Thyroid gland (tissue), 4 donors: ENCODE data around the gene PCDHGB5.

ENCODE experiments used
- CTCF ChIP-seq, 6 experiments: fragments of 200-600 bp in 3 of 6; fragments of 450-650 bp in 3 of 6; sonication (generic) in 3 of 6; IDR thresholded peaks; one replicate each; pipeline ENCODE4 v1.5.1; 2016 to 2019; ENCODE audit warnings: antibody characterized with exemption in 6 of 6, mild to moderate bottlenecking in 2 of 6, inconsistent platforms in 1 of 6, moderate library complexity in 1 of 6
- POLR2A ChIP-seq, 2 donors: fragments of 450-650 bp; IDR thresholded peaks; one replicate each; pipeline ENCODE4 v1.6.1; 2017; ENCODE audit warnings: antibody characterized with exemption in 2 of 2, mild to moderate bottlenecking in 2 of 2, moderate library complexity in 1 of 2

GRCh38 chr5:141382469-141383294 lies 15.1 kb upstream of the PCDHGB5 start, which contains the start of gene PCDHGA7:
- TF ChIP-seq CTCF (IDR thresholded peaks at IDR 0.05) (peak in 4 of 6 experiments; percentile 9 to 33 (median 30)), POLR2A (IDR thresholded peaks at IDR 0.05) (no peak)
